Fibroblast of skin of scalp (primary cell): Measurements from ENCODE around the gene SPG11.
"Not testable (repeated sequence)": the region's sequence is repeated elsewhere in the genome, so short reads cannot be mapped to it uniquely, and the experiment has no call there.

ENCODE experiments used
- DNase-seq: peaks from one replicate; pipeline ENCODE4 v3.0.0-alpha.2; 2013

Gene SPG11

DNA sequence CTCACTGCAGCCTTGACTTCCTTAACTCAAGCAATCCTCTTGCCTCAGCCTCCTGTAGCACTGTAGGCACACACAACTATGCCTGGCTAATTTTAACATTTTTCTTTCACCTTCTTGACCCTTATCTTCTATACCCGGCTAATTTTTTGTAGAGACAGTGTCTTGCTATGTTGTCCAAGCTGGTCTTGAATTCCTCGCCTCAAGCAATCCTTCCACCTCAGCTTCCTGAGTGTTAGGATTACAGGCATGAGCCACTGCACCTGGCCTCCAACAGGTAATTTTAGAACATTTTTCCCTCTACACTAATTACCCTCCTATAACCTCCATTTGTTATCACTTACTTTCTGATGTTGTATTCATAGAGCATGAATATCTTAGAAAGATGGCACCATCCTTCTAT is 60.3 kb downstream of the SPG11 start:
- no peak for DNase-seq

- DNase-seq = peak; percentile 11
Observed at GRCh38 chr15:44598892-44599291, 64.6 kb downstream of the SPG11 start.

DNA sequence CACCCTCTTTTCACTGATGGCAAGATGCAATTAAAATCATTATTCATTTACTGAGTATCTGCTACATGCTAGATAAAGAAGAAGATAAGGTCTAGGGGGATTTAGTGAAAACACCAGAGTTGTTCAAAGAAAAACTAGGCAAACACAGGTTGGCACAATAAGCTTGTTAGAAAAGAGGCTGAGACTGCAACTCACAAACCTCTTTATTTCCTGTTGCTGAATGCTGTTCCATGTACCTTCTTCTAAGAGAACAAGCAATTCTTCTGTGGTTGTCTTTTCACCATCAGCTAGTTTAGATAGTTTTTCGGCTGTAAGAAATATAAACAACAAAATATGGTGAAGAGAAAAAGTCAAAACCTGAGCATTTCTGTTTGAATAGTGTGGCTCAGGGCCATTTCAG is 65.4 kb downstream of the SPG11 start:
- no peak for DNase-seq

DNA sequence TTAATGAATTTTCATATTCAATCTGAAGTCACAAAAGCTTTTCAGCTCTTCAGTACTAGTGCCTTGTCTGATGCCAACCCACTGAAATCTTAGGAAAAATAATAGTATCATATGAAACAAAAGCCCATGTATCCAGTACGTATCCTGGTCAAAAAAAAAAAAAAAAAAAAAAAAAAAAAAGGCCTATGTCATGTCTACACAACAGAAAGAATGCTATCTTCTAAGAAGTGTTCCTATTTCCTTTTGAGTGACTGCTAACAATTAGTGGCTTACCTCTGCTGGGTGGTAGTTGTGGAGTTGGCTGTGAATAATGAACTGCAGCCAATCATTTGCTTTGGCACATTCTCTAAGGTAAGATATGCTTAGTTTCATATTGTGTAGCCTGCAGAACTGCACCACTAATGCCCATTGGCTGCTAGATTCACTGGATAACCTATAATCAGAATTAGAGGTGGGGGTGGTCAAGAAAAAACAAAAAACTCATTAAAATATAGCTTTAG is 66.9 kb downstream of the SPG11 start:
- DNase-seq = no peak

- DNase-seq = no peak
Observed at GRCh38 chr15:44595656-44596510, 67.6 kb downstream of the SPG11 start.

- no peak for DNase-seq
Observed at GRCh38 chr15:44595246-44595645, 68.2 kb downstream of the SPG11 start.

DNA sequence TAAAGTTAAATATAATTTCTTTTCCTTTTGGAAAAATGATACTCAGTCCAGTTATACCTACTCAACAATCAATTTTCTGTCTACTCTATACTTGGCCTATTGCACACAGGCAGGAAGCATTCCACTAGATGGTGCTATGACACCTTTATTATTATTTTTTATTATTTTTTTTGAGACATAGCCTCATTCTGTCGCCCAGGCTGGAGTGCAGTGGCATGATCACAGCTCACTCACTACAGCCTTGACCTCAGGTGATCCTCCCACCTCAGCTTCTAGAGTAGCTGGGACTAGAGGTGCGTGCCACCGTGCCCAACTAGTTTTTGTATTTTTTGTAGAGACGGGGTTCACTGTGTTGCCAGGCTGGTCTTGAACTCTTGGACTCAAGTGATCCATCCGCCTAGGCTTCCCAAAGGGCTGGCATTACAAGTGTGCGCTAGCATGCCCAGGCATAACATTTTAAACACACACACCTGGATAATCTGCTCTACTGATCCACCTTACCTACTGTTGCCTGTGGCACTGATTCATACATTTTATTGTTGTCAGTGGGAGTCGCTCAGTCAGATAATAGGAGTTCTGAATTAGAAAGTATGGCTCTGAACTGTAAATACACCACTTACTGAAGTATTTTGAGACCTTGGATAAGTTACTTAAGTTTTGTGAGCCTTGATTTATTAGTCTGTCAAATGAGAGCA is 70.3 kb downstream of the SPG11 start:
- DNase-seq = peak; percentile 6

DNA sequence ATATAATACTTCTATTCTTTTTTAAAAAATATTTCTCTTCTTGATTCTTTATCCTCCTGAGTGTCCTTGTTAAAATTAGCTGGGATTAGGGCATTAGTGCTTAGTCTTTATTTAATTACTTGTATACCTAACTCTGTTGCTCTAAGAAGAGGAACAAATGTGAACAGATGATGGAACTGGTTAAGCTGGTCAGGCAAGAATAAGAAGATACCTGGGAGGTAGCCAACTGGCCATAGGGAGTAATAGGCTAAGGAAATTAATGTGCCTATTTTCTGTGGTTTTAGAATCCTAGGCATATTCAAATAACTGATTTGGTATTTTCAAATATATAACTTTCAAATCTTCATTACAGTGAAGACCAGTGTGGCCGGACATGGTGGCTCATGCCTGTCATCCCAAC is 72.1 kb downstream of the SPG11 start:
- no peak for DNase-seq

DNA sequence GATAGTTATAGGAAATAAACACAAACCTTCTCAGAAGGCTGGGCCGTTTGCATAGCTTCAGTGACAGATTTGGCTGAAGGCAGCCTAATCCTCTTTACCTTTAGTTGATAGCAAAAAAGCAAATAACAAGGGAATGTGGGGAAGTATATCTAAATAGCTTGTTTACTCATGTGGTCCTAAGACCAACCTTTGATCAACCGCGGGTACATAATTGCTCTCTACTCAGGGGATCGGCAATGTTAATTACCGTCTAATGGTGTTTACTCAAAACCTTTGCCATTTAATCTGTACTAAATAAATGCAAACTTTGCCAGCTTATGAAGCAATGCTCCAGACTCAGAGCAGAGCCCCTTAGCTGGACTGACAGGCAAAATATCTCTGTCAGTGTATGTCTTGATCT is 74.9 kb downstream of the SPG11 start:
- no peak for DNase-seq

DNA sequence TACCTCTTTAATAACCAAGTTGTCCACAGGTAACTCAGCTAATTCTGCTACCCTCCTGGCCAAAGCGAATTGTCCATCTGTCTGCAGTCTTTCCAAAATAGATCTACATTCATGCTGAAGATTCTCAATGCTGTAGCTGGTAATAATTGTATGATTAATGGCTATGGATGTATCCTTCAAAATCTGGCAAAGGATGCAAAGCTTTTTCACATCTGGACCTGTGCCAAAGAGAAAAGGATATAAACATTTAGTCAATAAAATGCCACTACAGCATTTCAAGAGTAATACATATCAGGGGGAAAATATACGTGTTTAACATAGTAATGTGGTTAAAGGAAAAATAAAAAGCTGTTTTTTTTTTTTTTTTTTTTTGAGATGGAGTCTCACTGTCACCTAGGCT is 77.8 kb downstream of the SPG11 start:
- DNase-seq = no peak

- DNase-seq = peak; percentile 28
Observed at GRCh38 chr15:44584162-44584749, 79.2 kb downstream of the SPG11 start.

- DNase-seq = no peak
Observed at GRCh38 chr15:44580105-44580504, 83.4 kb downstream of the SPG11 start.

GRCh38 chr15:44574734-44575133 is 88.7 kb downstream of the SPG11 start:
- no peak for DNase-seq

- DNase-seq = no peak
Observed at GRCh38 chr15:44573386-44573785, 90.1 kb downstream of the SPG11 start.

GRCh38 chr15:44570361-44570760 is 93.1 kb downstream of the SPG11 start:
- no peak for DNase-seq

DNA sequence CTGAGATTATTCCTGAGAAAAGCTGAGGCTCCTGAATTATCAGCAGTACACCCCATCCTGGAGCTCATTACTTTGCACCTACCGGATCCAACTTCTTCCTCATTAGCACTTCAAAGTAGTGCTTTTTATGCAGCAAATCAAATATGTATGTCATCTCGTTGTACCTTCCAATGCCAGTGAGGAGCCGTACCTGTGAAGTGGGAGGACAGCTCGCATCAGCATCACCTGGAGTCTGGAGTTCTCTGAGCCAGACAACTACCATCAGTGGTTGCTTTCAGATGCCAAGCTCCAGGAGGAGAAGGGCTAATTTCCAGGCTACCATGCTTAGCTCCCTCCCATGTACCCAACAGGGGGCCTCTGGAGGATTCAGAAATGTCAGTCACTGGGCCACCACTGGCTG is 94.1 kb downstream of the SPG11 start:
- no peak for DNase-seq

GRCh38 chr15:44568338-44568737 is 95.1 kb downstream of the SPG11 start:
- DNase-seq = no peak

DNA sequence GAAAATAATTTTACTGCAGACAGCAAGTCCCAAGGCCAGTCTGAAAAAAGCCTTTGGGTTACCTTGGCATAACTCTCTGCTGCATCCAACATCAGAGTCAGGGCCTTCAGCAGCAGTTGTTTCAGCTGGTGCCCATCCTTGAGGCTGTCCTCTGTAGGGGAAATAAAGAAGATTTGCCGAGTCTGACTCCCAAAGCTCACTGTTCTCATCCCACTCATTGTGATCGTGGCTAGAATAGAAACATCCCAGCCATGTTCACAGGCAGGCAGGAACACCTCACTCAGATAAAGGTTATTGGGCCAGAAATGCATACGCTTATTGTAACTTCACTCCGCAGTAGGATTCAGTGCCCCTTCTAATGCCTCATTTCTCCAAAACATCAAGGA is 97.3 kb downstream of the SPG11 start:
- DNase-seq = no peak

- DNase-seq = no peak
Observed at GRCh38 chr15:44565387-44566154, 97.9 kb downstream of the SPG11 start.

DNA sequence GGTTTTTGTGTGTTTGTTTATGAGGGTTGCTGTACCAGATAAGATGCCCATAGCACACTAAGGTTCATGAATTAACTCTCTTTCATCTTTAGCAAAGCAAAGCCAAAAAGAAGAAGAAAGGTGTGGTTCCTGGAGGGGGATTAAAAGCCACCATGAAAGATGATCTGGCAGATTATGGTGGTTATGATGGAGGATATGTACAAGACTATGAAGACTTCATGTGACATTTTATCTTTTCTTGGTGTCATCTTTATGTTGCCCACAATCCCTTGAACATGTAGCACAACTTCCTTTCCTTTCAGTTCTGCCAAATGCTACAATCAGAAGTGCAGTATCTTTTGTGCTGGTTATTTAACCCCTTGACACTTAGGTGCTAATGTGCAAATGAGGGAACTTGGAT is 102.5 kb downstream of the SPG11 start:
- not testable (repeated sequence) for DNase-seq

DNA sequence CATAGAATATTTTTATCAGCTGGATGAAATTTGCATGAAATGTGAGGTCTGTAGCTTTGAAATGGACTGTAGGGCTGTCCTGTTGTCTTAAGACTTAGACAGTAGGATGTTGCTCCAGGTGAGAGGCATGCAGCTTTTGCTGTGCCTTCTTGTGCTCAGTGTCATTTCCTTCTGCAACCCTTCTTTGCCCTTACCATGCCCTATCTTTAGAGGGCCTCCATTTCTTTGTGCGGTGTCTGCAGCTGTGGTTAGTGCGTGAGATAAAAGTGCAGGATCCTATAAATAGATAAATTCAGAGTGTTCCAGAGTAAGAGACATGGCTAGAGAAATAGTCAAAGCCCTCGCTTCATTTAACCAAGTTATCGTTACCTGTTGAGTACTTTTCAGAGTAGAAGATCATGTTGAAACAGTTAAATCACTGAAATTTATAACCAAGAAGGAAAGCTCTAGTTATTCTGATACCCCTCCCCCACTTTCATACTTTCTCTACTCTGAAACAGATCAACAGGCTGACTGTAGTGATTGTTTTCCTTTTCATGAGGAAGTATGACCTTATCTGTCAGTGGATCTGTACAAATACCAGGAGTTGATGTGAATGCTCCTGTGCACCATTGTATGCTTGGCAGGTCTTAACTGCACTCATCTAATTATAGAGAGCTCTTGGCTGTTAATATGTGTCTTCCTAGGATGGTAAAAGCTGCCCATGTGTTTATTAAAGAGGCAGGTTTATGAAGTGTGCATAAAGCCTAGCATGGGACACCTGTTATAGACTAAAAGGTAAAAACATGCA is 108.3 kb downstream of the SPG11 start:
- no peak for DNase-seq

GRCh38 chr15:44550734-44551133 is 112.7 kb downstream of the SPG11 start:
- DNase-seq = no peak
